Hematopoietic multipotent progenitor cell treated with erythropoietin and hydrocortisone succinate and interleukin-3 and kit ligand, for 4 days (in vitro differentiated cells): ENCODE results near the gene ENAH.
A peak's percentile ranks its signal among the peaks of the same experiment; 100 is the strongest.

ENCODE experiments used
- DNase-seq: peaks from one replicate; pipeline ENCODE4 v3.0.0-alpha.2; 2015

The ENAH gene

GRCh38 chr1:225554216-225554812, 98.6 kb downstream of the ENAH start:
- peak; percentile 63 for DNase-seq

DNA sequence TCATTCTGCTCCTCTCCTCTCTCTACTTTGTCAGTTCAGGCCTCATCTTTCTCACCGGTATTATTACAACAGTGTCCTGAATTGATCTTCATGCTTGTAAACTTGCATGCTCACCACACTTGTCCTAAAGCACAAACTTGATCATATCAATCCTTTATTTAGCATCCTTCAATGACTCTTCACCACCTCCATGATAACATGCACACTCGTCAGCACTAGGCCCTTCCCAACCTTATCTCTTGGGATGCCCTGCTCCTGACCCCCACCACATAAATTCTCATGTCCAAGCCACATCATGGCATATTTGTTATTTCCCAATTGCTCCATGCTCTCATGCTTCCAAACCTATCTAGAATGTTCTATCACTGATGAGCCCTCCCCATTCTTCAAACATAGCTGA, 103.1 kb downstream of the ENAH start:
- no peak for DNase-seq

GRCh38 chr1:225548140-225548857, 104.6 kb downstream of the ENAH start:
- no peak for DNase-seq

DNA sequence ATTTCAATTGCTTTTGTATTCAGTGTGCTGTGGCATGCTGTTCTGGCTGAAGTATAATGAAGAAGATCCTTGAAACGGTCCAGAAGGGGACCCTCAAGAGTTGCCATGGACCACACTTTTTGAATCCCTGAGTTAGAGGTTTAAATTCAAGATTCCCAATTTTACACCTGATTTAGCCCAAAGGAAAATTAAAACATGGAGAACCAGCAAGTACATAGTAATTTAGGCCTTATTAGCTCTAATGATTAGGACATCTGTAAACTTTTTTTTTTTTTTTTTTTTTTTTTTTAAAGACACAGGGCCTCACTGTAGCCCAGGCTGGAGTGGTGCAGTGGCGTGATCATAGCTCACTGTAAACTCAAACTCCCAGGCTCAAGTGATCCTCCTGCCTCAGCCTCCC, 107.3 kb downstream of the ENAH start:
- DNase-seq, result no peak

DNA sequence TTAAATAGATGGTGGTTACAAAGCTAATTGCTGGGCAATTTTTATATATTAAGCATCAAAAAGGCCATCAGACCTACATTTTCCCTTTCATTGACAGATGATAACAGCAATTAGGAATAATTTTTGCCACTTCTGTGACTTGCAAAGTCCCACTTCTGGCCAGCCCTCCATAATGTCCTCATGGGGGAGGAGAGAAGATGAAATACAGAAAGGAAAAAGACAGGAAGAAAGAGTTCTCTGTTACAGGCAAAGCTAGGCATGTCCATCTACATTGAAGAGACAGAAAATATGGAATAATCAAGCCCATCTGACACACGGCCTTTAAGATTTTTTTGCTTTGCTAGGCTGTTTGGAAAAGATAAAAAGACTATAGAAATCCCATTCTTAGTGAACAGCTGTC, 108.0 kb downstream of the ENAH start:
- no peak for DNase-seq

GRCh38 chr1:225544263-225544662, 108.7 kb downstream of the ENAH start:
- peak; percentile 4 for DNase-seq

DNA sequence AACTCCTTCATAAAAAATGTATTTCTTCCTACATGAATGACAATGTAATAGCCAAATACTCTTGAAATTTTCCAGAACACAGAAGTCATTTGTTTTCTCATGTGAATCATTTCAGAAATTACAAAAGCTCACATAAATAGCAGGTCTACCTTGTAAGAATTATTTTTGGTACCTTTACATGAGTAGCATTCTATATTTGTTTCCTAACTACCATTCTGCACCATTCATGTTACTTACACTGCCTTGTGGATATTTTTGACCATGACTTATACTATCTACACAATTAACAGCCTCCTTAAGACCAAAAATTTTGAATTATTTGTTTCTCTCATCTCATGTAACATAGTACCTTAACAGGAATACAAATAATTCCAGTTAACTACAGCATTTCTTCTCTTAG, 109.6 kb downstream of the ENAH start:
- no peak for DNase-seq

- no peak for DNase-seq
These were observed 111.5 kb downstream of the ENAH start for GRCh38 chr1:225541383-225541782.

DNA sequence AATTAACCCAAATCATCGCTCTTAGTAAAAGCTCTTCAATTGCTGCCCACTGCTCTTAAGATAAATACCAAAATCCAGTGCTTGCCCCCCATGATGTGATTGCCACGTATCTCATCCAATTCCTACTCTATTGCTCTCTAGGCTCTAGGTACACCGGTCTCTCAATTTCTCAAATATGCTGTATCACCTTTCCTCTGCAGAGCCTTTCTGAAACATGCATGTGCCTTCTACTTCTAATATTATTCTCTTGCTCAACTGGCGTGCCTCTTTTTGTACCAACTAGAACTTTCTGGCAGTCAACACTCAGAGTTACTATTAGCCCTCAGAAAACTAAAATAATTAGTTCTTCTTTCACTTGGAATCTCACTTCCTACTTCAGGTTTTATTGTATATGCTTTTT, 113.3 kb downstream of the ENAH start:
- no peak for DNase-seq

DNA sequence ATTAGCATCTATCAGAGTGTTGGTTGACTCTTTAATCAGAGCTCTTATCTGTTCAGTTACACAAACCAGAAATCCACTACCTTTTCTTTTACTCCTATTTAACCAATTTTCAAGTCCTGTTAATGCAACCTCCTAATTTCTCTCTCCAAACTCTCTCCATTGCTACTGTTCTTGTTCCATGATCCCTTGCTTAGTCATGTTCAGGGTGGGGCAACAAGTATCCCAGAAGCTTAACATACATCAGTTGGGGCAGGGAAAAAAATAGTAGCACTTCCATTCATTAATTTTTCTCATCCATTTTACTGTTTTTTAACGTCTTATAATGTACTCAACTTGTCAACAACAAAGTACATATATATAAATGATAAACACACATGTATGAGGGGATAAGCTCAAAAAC, 113.9 kb downstream of the ENAH start:
- DNase-seq, result no peak

DNA sequence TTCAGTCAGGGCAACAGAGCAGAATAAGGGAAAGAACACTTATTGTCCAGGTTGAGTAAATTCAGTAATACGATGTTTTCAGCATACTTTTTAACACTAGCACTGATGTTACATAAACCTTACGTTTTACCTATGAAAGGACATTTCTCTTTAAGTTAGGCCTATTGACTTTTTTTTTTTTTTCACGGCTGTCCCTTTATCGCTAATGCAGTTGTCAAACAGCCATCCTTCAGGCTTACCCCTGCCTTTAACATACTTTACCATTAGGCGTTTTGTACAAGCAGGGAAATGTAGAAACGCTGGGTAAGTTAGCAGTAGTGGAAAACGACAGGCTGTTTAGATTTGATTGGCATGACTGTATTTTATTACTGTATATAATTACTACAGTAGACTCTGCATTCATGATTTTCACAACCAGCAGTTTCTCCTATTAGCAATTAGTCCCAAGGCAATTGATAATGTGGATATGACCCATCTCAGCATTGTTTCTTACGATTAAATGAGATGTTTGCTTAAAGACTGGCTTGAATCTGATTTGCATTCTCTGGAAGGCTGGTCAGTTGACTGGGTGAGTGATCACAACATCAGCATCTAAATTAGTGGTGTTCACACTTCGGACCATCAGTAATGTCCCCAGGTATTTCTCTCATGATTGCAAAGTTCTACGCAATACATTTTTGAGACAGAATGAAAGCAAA, 115.2 kb downstream of the ENAH start:
- DNase-seq, result no peak

DNA sequence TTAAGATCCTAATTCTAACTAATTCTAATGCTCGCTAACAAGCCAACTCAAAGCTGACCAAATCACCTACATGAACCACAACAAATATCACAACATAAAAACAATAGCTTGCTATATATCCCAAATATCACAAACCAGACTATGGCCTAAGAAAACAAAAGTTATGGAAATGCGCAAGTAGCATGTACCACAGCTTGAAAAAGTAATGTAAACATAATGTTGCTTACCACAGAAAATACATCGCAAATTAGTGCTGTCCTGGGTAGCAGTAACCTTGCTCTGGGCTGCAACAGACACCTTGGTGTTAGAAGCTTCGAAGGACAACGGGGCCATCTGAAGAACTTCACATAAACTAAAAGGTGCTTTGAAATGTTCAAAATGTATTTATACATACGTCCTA, 117.6 kb downstream of the ENAH start:
- DNase-seq, result no peak

- DNase-seq, result no peak
These were observed 118.2 kb downstream of the ENAH start for GRCh38 chr1:225534772-225535171.

GRCh38 chr1:225534135-225534534, 118.8 kb downstream of the ENAH start:
- no peak for DNase-seq

DNA sequence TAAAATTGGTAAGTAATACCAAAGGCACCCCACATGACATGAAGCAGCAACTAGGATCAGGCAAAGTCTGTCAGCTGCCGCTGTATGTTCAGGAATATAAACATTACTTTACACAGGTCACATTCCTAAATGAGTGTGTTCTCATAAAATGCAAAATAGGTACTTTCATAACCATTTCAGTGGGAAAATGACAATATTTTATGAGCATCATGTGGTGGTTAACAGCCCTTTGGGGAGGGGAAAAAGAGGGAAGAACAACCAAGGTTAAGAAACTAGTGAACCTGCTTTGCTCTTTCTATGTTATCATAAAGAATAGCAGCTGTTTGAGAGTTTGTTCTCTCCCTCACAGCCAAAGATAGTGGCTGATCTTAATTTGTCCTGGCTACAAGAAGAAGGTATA, 119.7 kb downstream of the ENAH start:
- no peak for DNase-seq

- DNase-seq, result no peak
These were observed 120.5 kb downstream of the ENAH start for GRCh38 chr1:225532240-225532944.

GRCh38 chr1:225529726-225530125, 123.2 kb downstream of the ENAH start:
- no peak for DNase-seq

DNA sequence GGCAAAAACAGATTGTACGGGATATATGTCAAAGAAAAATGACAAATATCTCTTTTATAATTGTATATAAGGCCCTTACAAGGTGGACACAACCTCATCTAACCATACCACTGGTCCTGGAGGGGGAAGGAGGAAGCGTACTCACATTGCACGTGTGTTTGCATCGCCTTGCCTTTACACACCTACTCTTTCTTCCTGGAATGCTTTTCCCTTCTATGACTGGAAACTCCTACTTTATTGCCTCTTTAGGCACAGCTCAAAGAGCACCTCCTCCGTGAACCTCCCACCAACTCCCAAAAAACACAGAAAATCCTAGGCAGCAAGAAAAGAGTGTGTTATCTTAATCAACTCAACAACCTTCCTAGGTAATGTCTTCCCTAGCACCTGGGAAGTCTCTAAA, 125.3 kb downstream of the ENAH start:
- no peak for DNase-seq

- DNase-seq, result no peak
These were observed 126.0 kb downstream of the ENAH start for GRCh38 chr1:225526878-225527277.

GRCh38 chr1:225525377-225525776, 127.5 kb downstream of the ENAH start:
- DNase-seq, result no peak

- DNase-seq, result no peak
These were observed 128.4 kb downstream of the ENAH start for GRCh38 chr1:225524570-225524969.

DNA sequence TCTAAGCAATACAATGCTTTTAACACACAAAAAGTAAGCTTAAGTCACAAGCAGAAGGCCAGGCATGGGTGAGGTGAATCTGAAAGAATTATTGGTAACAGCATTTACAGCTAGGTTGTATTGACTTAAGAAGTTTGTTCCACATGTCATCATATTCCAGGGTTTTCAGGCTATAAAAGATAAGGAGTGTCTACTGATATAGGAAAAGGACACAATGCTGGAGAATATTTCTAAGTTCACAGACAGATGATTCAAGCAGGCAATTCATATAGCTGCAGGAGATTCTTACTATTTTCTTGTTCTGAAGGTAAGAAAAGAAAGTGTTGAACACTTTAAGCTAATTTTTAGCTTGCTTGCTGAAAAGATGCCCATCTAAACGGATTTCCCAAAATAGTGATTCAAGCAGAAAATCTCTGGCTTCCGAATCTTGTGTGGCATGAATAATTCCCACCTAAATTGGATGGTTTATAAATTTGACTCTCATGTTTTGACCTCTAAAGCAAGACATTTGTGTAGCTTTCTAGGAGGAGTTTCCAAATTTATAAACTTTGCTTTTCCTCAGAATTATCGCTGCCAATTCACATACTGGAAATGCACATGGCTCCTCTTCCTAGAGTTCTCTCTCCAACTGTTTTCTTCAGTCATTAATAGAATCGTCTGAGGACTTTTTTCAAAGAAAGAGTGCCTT, 129.5 kb downstream of the ENAH start:
- DNase-seq, result no peak
